IPS-20b (cell line): Measurements from ENCODE around the gene ZDHHC11.
"Not testable (repeated sequence)": the region's sequence is repeated elsewhere in the genome, so short reads cannot be mapped to it uniquely, and the experiment has no call there.

Experiments
- H3K27ac ChIP-seq: one replicate; pipeline ENCODE4 v1.5.1; 2013; ENCODE audit warnings: low read length
- H3K27me3 ChIP-seq: 2 replicates; pipeline ENCODE4 v1.6.1; 2013; ENCODE audit warnings: mild to moderate bottlenecking, low read length, inconsistent platforms; ENCODE audit not compliant: insufficient read depth
- H3K36me3 ChIP-seq: 2 replicates; pipeline ENCODE4 v1.6.1; 2013; ENCODE audit warnings: low read depth, mild to moderate bottlenecking, inconsistent platforms, low read length, moderate library complexity; ENCODE audit not compliant: insufficient read depth
- H3K4me1 ChIP-seq: 2 replicates; pipeline ENCODE4 v1.6.1; 2013; ENCODE audit warnings: mild to moderate bottlenecking, control low read depth, inconsistent platforms, low read length, moderate library complexity; ENCODE audit not compliant: insufficient read depth
- H3K4me3 ChIP-seq: 2 replicates; pipeline ENCODE4 v1.5.1; 2013; ENCODE audit warnings: mild to moderate bottlenecking, low read length, inconsistent platforms
- H3K9ac ChIP-seq: 2 replicates; pipeline ENCODE4 v1.6.1; 2013; ENCODE audit warnings: low read depth, mild to moderate bottlenecking, inconsistent platforms, low read length, moderate library complexity
- H3K9me3 ChIP-seq: 2 replicates; pipeline ENCODE4 v1.6.1; 2013; ENCODE audit warnings: mild to moderate bottlenecking, low read depth, low read length, inconsistent platforms; ENCODE audit not compliant: insufficient read depth

ZDHHC11 gene

GRCh38 chr5:838431-838851 is 12.3 kb downstream of the ZDHHC11 start:
- H3K4me1 ChIP-seq = not testable (repeated sequence)

GRCh38 chr5:837621-838121 is 13.1 kb downstream of the ZDHHC11 start:
- not testable (repeated sequence) for H3K9me3 ChIP-seq, H3K4me1 ChIP-seq, H3K27me3 ChIP-seq, H3K9ac ChIP-seq, H3K36me3 ChIP-seq, H3K4me3 ChIP-seq, H3K27ac ChIP-seq

More at GRCh38 chr5:838431-838851, 12.3 kb downstream of the ZDHHC11 start:
- H3K27ac ChIP-seq, H3K9ac ChIP-seq, H3K4me3 ChIP-seq, H3K36me3 ChIP-seq, H3K27me3 ChIP-seq, H3K9me3 ChIP-seq: not testable (repeated sequence)

GRCh38 chr5:835933-836612 is 14.7 kb downstream of the ZDHHC11 start:
- H3K9me3 ChIP-seq, H3K27me3 ChIP-seq, H3K4me1 ChIP-seq, H3K9ac ChIP-seq, H3K36me3 ChIP-seq, H3K4me3 ChIP-seq, H3K27ac ChIP-seq: not testable (repeated sequence)

GRCh38 chr5:834013-834412 is 16.8 kb downstream of the ZDHHC11 start:
- H3K4me3 ChIP-seq, H3K9me3 ChIP-seq, H3K9ac ChIP-seq: not testable (repeated sequence)

GRCh38 chr5:828194-828593 is 22.6 kb downstream of the ZDHHC11 start:
- not testable (repeated sequence) for H3K4me1 ChIP-seq, H3K4me3 ChIP-seq, H3K9ac ChIP-seq, H3K9me3 ChIP-seq, H3K36me3 ChIP-seq, H3K27me3 ChIP-seq, H3K27ac ChIP-seq

More at GRCh38 chr5:834013-834412, 16.8 kb downstream of the ZDHHC11 start:
- not testable (repeated sequence) for H3K36me3 ChIP-seq, H3K4me1 ChIP-seq, H3K27me3 ChIP-seq, H3K27ac ChIP-seq

- not testable (repeated sequence) for H3K9me3 ChIP-seq, H3K36me3 ChIP-seq
Measured at GRCh38 chr5:825544-825943, 25.2 kb downstream of the ZDHHC11 start.

GRCh38 chr5:821504-821903 is 29.3 kb downstream of the ZDHHC11 start:
- Histone ChIP-seq H3K4me3 (no peak overlapping the region), H3K9me3 (no peaks in the 10 kb centered on the region), H3K4me1 (no peaks in the 10 kb centered on the region), H3K9ac (no peak overlapping the region), H3K27me3 (no peaks in the 10 kb centered on the region), H3K27ac (no peak overlapping the region), H3K36me3 (peaks cover 4% of the 10 kb centered on the region; the same call in 1 of the 2 replicates)

More at GRCh38 chr5:825544-825943, 25.2 kb downstream of the ZDHHC11 start:
- not testable (repeated sequence) for H3K27me3 ChIP-seq, H3K4me1 ChIP-seq, H3K27ac ChIP-seq, H3K9ac ChIP-seq, H3K4me3 ChIP-seq

GRCh38 chr5:820245-820644 is 30.5 kb downstream of the ZDHHC11 start:
- Histone ChIP-seq H3K36me3 (peaks cover 8% of the 10 kb centered on the region; the same call in 1 of the 2 replicates), H3K27me3 (no peaks in the 10 kb centered on the region), H3K27ac (no peak overlapping the region), H3K9me3 (no peaks in the 10 kb centered on the region), H3K4me3 (no peak overlapping the region), H3K9ac (no peak overlapping the region), H3K4me1 (no peaks in the 10 kb centered on the region)

- H3K27ac ChIP-seq = no peak overlapping the region
- H3K9ac ChIP-seq = no peak overlapping the region
- H3K36me3 ChIP-seq = peaks cover 8% of the 10 kb centered on the region; the same call in 1 of the 2 replicates
- H3K9me3 ChIP-seq = no peaks in the 10 kb centered on the region
- H3K4me3 ChIP-seq = no peak overlapping the region
- no peaks in the 10 kb centered on the region for H3K27me3 ChIP-seq
- no peaks in the 10 kb centered on the region for H3K4me1 ChIP-seq
Measured at GRCh38 chr5:819078-819477, 31.7 kb downstream of the ZDHHC11 start.

GRCh38 chr5:816176-816575 is 34.6 kb downstream of the ZDHHC11 start:
- H3K9me3 ChIP-seq = no peaks in the 10 kb centered on the region
- no peaks in the 10 kb centered on the region for H3K27me3 ChIP-seq
- no peak overlapping the region for H3K4me3 ChIP-seq
- peaks cover 4% of the 10 kb centered on the region; the same call in 1 of the 2 replicates for H3K36me3 ChIP-seq
- H3K4me1 ChIP-seq = no peaks in the 10 kb centered on the region
- no peak overlapping the region for H3K9ac ChIP-seq
- no peak overlapping the region for H3K27ac ChIP-seq

- H3K27ac ChIP-seq = no peak overlapping the region
Measured at GRCh38 chr5:815449-815848, 35.3 kb downstream of the ZDHHC11 start.

GRCh38 chr5:813575-813974 is 37.2 kb downstream of the ZDHHC11 start:
- H3K36me3 ChIP-seq, H3K9me3 ChIP-seq, H3K27me3 ChIP-seq, H3K9ac ChIP-seq, H3K4me1 ChIP-seq, H3K27ac ChIP-seq, H3K4me3 ChIP-seq: not testable (repeated sequence)

More at GRCh38 chr5:815449-815848, 35.3 kb downstream of the ZDHHC11 start:
- Histone ChIP-seq H3K4me1 (no peaks in the 10 kb centered on the region), H3K36me3 (peaks cover 4% of the 10 kb centered on the region; the same call in 1 of the 2 replicates), H3K4me3 (no peak overlapping the region), H3K9ac (no peak overlapping the region), H3K27me3 (no peaks in the 10 kb centered on the region), H3K9me3 (no peaks in the 10 kb centered on the region)
